Gastroesophageal sphincter (tissue), 3 donors: Measurements from ENCODE around the gene ITPRID2.

Experiments
- EP300 ChIP-seq: sonication (generic); formaldehyde crosslinking; IDR thresholded peaks from one replicate; pipeline ENCODE4 v1.6.1; 2017; ENCODE audit warnings: antibody characterized with exemption, mild to moderate bottlenecking
- POLR2AphosphoS5 ChIP-seq: sonication (generic); formaldehyde crosslinking; IDR thresholded peaks from one replicate; pipeline ENCODE4 v1.6.1; 2017; ENCODE audit warnings: antibody characterized with exemption
- TF ChIP-seq, protein P1 (sequence below), 4 experiments: fragments of 200-600 bp in 2 of 4; fragments of 450-650 bp in 2 of 4; sonication (generic) in 1 of 4; IDR thresholded peaks; one replicate each; pipeline ENCODE4 v1.5.1; 2017 to 2019; ENCODE audit warnings: antibody characterized with exemption in 4 of 4, mild to moderate bottlenecking in 2 of 4, moderate library complexity in 2 of 4

DNA sequence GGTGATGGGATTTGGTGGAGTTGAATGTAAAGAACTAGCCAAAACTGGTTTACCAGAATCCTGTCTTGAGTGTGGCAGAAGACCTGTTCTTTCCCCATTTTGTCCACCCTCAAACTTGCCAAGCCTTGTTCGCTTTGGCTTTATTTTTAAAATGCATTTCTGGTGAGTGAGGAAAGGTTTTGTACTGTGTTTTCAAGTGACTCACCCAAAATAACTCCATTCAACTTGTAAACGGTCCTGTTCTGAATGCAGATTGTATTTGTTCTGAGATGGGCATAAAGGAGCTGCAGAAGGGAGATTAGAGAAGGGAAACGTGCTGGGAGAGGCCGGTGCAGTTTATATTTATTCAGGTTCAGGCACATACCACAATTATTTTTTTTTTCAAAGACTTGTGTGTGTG is 5.3 kb upstream of the ITPRID2 start:
- TF ChIP-seq, protein P1, sequence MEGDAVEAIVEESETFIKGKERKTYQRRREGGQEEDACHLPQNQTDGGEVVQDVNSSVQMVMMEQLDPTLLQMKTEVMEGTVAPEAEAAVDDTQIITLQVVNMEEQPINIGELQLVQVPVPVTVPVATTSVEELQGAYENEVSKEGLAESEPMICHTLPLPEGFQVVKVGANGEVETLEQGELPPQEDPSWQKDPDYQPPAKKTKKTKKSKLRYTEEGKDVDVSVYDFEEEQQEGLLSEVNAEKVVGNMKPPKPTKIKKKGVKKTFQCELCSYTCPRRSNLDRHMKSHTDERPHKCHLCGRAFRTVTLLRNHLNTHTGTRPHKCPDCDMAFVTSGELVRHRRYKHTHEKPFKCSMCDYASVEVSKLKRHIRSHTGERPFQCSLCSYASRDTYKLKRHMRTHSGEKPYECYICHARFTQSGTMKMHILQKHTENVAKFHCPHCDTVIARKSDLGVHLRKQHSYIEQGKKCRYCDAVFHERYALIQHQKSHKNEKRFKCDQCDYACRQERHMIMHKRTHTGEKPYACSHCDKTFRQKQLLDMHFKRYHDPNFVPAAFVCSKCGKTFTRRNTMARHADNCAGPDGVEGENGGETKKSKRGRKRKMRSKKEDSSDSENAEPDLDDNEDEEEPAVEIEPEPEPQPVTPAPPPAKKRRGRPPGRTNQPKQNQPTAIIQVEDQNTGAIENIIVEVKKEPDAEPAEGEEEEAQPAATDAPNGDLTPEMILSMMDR (IDR thresholded peaks at IDR 0.05), result no peak
- no peak for TF ChIP-seq POLR2AphosphoS5
- TF ChIP-seq EP300, result no peak
